MCF 10A (cell line): ENCODE data around the gene ANKRD10. TPM values are rescaled to one million over a fixed set of nuclear protein-coding genes. Genes with fewer than 3 reads are reported as not detected.
A peak's percentile ranks its signal among the peaks of the same experiment; 100 is the strongest.
"Not testable (repeated sequence)": the region's sequence is repeated elsewhere in the genome, so short reads cannot be mapped to it uniquely, and the experiment has no call there.

ENCODE experiments used
- BruUV-seq: library from RNA; stranded (reverse); fragments of 400-500 nt; replicated peaks from 2 replicates; lab custom pipeline; 2021; lab: Mats Ljungman, UMichigan
- CTCF ChIA-PET: fragments of 300-600 bp; sonication (Branson Sonifier 250); formaldehyde crosslinking; extraction: SDS; loops from one replicate; lab custom pipeline; 2021; ENCODE audit warnings: antibody characterized with exemption, inconsistent platforms; lab: Yijun Ruan, JAX
- POLR2A ChIA-PET: fragments of 300-600, 350-650 bp; sonication (Branson Sonifier 250); formaldehyde crosslinking; extraction: SDS; loops from one replicate; lab custom pipeline; 2020; ENCODE audit warnings: antibody characterized with exemption, inconsistent platforms; lab: Yijun Ruan, JAX
- DNase-seq: peaks from one replicate; pipeline ENCODE4 v3.0.0-alpha.2; 2018; ENCODE audit not compliant: unreplicated experiment
- H3K27ac Mint-ChIP-seq: one replicate; pipeline ENCODE4 v1.8.0; 2022; ENCODE audit warnings: mild to moderate bottlenecking, low read depth, mixed read lengths; ENCODE audit not compliant: unreplicated experiment
- H3K27me3 Mint-ChIP-seq: one replicate; pipeline ENCODE4 v1.8.0; 2022; ENCODE audit warnings: mixed read lengths; ENCODE audit not compliant: insufficient read depth, unreplicated experiment
- H3K36me3 Mint-ChIP-seq: one replicate; pipeline ENCODE4 v1.8.0; 2022; ENCODE audit warnings: mild to moderate bottlenecking, moderate library complexity, mixed read lengths; ENCODE audit not compliant: insufficient read depth, unreplicated experiment
- H3K4me1 Mint-ChIP-seq: one replicate; pipeline ENCODE4 v1.8.0; 2022; ENCODE audit warnings: mixed read lengths; ENCODE audit not compliant: insufficient read depth, unreplicated experiment
- H3K4me3 Mint-ChIP-seq: one replicate; pipeline ENCODE4 v1.8.0; 2022; ENCODE audit warnings: mild to moderate bottlenecking, moderate library complexity, mixed read lengths; ENCODE audit not compliant: unreplicated experiment
- H3K9me3 Mint-ChIP-seq: one replicate; pipeline ENCODE4 v1.8.0; 2022; ENCODE audit warnings: mixed read lengths; ENCODE audit not compliant: unreplicated experiment
- intact Hi-C: fragments of 100-400 bp; cut with micrococcal nuclease; formaldehyde crosslinking; loops from 2 replicates; pipeline ENCODE4 v1.14.1; 2022
- total RNA-seq: library from RNA; stranded (reverse); gene quantifications from 2 replicates; pipeline ENCODE4 v1.2.3, GENCODE V29; 2022
- TF ChIP-seq, protein P1 (sequence below): fragments of 200-600 bp; IDR thresholded peaks from one replicate; pipeline ENCODE4 v1.8.0; 2022; ENCODE audit warnings: antibody characterized with exemption, mild to moderate bottlenecking; ENCODE audit not compliant: unreplicated experiment

The ANKRD10 gene
- total RNA-seq, 1 experiment from 2014 or later: 61.7 TPM

DNA sequence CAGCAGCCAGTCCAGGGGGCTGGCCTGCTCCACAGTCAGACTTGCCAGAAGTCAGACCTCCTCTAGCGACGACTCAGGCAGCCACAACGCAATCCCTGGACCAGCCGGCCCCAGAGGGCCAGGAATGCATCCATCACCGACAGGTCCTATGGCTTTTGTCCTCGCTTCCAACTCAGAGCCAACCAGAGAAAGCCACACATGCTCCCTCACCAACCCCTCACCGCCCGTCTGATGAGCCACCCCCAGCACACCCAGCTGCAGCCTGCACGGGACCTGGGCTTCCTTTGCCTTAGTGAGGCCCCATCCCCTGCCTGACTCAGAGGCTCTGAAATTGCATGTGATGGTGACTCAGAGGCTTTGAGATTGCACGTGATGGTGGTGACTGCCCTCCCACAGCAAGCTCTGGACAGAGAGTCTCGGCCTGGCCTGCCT lies 40.2 kb upstream of the ANKRD10 start:
- CTCF ChIA-PET, H3K9me3 Mint-ChIP-seq, H3K36me3 Mint-ChIP-seq, H3K27me3 Mint-ChIP-seq, BruUV-seq: not testable (repeated sequence)
- POLR2A ChIA-PET: interaction anchor here (0.7 to 1.8 kb wide), 4 partner anchors 10 to 42 kb away, joined by 3 to 5 read pairs (median 4); no protein-coding TSS in a partner anchor
- peaks cover 19% of the 10 kb centered on the region for H3K4me1 Mint-ChIP-seq
- intact Hi-C loops: loop anchor here (2.0 kb wide), 1 partner anchor 40 kb away; the partner anchor contains the start of gene ANKRD10
- H3K27ac Mint-ChIP-seq: peak overlapping the region; percentile 95
- peak overlapping the region; percentile 41 for H3K4me3 Mint-ChIP-seq
- peak; percentile 84 for DNase-seq

GRCh38 chr13:110954533-110954920 lies 39.7 kb upstream of the ANKRD10 start:
- Mint-ChIP-seq H3K4me1 (peaks cover 19% of the 10 kb centered on the region), H3K27ac (peak overlapping the region; percentile 95)
- ChIA-PET POLR2A (interaction anchor here (0.7 to 1.8 kb wide), 4 partner anchors 10 to 41 kb away, joined by 3 to 5 read pairs (median 4); no protein-coding TSS in a partner anchor), CTCF (interaction anchor here (1.7 kb wide), 1 partner anchor 94 kb away, joined by 8 read pairs; no protein-coding TSS in a partner anchor)
- intact Hi-C loops: loop anchor here (2.0 kb wide), 1 partner anchor 40 kb away; the partner anchor contains the start of gene ANKRD10
- DNase-seq, H3K9me3 Mint-ChIP-seq, H3K27me3 Mint-ChIP-seq, H3K4me3 Mint-ChIP-seq, BruUV-seq, H3K36me3 Mint-ChIP-seq: not testable (repeated sequence)

- Mint-ChIP-seq H3K27me3 (no peaks in the 10 kb centered on the region), H3K9me3 (no peaks in the 10 kb centered on the region), H3K4me1 (peaks cover 19% of the 10 kb centered on the region), H3K27ac (peak overlapping the region; percentile 95), H3K36me3 (no peaks in the 10 kb centered on the region), H3K4me3 (no peak overlapping the region)
- intact Hi-C loops: loop anchor here (2.0 kb wide), 1 partner anchor 39 kb away; the partner anchor contains the start of gene ANKRD10
- no TSS peak for BruUV-seq
- no peak for DNase-seq
- TF ChIP-seq, protein P1, sequence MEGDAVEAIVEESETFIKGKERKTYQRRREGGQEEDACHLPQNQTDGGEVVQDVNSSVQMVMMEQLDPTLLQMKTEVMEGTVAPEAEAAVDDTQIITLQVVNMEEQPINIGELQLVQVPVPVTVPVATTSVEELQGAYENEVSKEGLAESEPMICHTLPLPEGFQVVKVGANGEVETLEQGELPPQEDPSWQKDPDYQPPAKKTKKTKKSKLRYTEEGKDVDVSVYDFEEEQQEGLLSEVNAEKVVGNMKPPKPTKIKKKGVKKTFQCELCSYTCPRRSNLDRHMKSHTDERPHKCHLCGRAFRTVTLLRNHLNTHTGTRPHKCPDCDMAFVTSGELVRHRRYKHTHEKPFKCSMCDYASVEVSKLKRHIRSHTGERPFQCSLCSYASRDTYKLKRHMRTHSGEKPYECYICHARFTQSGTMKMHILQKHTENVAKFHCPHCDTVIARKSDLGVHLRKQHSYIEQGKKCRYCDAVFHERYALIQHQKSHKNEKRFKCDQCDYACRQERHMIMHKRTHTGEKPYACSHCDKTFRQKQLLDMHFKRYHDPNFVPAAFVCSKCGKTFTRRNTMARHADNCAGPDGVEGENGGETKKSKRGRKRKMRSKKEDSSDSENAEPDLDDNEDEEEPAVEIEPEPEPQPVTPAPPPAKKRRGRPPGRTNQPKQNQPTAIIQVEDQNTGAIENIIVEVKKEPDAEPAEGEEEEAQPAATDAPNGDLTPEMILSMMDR: no peak
- ChIA-PET POLR2A (interaction anchor here (0.7 to 1.8 kb wide), 4 partner anchors 9 to 41 kb away, joined by 3 to 5 read pairs (median 4); no protein-coding TSS in a partner anchor), CTCF (interaction anchor here (1.7 kb wide), 2 partner anchors 9 to 95 kb away, joined by 5 to 8 read pairs; no protein-coding TSS in a partner anchor)
Measured at GRCh38 chr13:110953833-110954532, 39.1 kb upstream of the ANKRD10 start.

- intact Hi-C loops: no loop called here
- H3K27ac Mint-ChIP-seq: no peak overlapping the region
- TF ChIP-seq, protein P1: no peak
- H3K4me1 Mint-ChIP-seq: peaks cover 19% of the 10 kb centered on the region
- no TSS peak for BruUV-seq
- no peak for DNase-seq
- POLR2A ChIA-PET: no interaction called here
- H3K27me3 Mint-ChIP-seq: no peaks in the 10 kb centered on the region
- H3K9me3 Mint-ChIP-seq: no peaks in the 10 kb centered on the region
- no peak overlapping the region for H3K4me3 Mint-ChIP-seq
- H3K36me3 Mint-ChIP-seq: no peaks in the 10 kb centered on the region
- CTCF ChIA-PET: interaction anchor here (1.7 kb wide), 2 partner anchors 8 to 95 kb away, joined by 5 to 8 read pairs; no protein-coding TSS in a partner anchor
Measured at GRCh38 chr13:110953416-110953815, 38.5 kb upstream of the ANKRD10 start.

- peaks cover 14% of the 10 kb centered on the region for H3K4me1 Mint-ChIP-seq
- H3K9me3 Mint-ChIP-seq, H3K4me3 Mint-ChIP-seq, H3K36me3 Mint-ChIP-seq, BruUV-seq, CTCF ChIA-PET, intact Hi-C loops, H3K27ac Mint-ChIP-seq, H3K27me3 Mint-ChIP-seq: not testable (repeated sequence)
- POLR2A ChIA-PET: interaction anchor here (0.7 to 2.1 kb wide), 2 partner anchors 37 to 92 kb away, joined by 3 to 5 read pairs; partner anchors contain the start of gene ANKRD10
- peak; percentile 35 for DNase-seq
Measured at GRCh38 chr13:110952135-110952534, 37.3 kb upstream of the ANKRD10 start.
